ENCODE data around the gene SEMA3D.

SEMA3D gene

GRCh38 chr7:85052894-85053293 is 134.0 kb downstream of the SEMA3D start:
- H3K4me3 ChIP-seq (ENCODE audit: low read depth, low read length), result no peak overlapping the region
- no peak for DNase-seq (ENCODE audit: low read depth)

GRCh38 chr7:85052056-85052737 is 134.7 kb downstream of the SEMA3D start:
- H3K4me3 ChIP-seq (ENCODE audit: low read depth, low read length), result no peak overlapping the region
- DNase-seq (ENCODE audit: low read depth), result no peak

GRCh38 chr7:85046534-85046933 is 140.3 kb downstream of the SEMA3D start:
- DNase-seq (ENCODE audit: low read depth), result no peak
- H3K4me3 ChIP-seq (ENCODE audit: low read depth, low read length), result no peak overlapping the region

- DNase-seq (ENCODE audit: low read depth), result peak; percentile 21
- H3K4me3 ChIP-seq (ENCODE audit: low read depth, low read length), result no peak overlapping the region
Measured at GRCh38 chr7:85041605-85042216, 145.1 kb downstream of the SEMA3D start.

- H3K4me3 ChIP-seq (ENCODE audit: low read depth, low read length), result no peak overlapping the region
- DNase-seq (ENCODE audit: low read depth), result no peak
Measured at GRCh38 chr7:85039196-85039923, 147.5 kb downstream of the SEMA3D start.

- no peak for DNase-seq (ENCODE audit: low read depth)
- no peak overlapping the region for H3K4me3 ChIP-seq (ENCODE audit: low read depth, low read length)
Measured at GRCh38 chr7:85038466-85038865, 148.4 kb downstream of the SEMA3D start.

GRCh38 chr7:85033263-85033662 is 153.6 kb downstream of the SEMA3D start:
- no peak overlapping the region for H3K4me3 ChIP-seq (ENCODE audit: low read depth, low read length)
- DNase-seq (ENCODE audit: low read depth), result no peak

- H3K4me3 ChIP-seq (ENCODE audit: low read depth, low read length), result no peak overlapping the region
- no peak for DNase-seq (ENCODE audit: low read depth)
Measured at GRCh38 chr7:85031475-85031874, 155.4 kb downstream of the SEMA3D start.

- no peak for DNase-seq (ENCODE audit: low read depth)
- H3K4me3 ChIP-seq (ENCODE audit: low read depth, low read length), result no peak overlapping the region
Measured at GRCh38 chr7:85030893-85031292, 156.0 kb downstream of the SEMA3D start.

GRCh38 chr7:85025312-85025756 is 161.5 kb downstream of the SEMA3D start:
- DNase-seq (ENCODE audit: low read depth), result no peak
- H3K4me3 ChIP-seq (ENCODE audit: low read depth, low read length), result no peak overlapping the region

- no peak overlapping the region for H3K4me3 ChIP-seq (ENCODE audit: low read depth, low read length)
- no peak for DNase-seq (ENCODE audit: low read depth)
Measured at GRCh38 chr7:85023916-85024315, 162.9 kb downstream of the SEMA3D start.

- no peak overlapping the region for H3K4me3 ChIP-seq (ENCODE audit: low read depth, low read length)
- no peak for DNase-seq (ENCODE audit: low read depth)
Measured at GRCh38 chr7:85023066-85023712, 163.7 kb downstream of the SEMA3D start.

- DNase-seq (ENCODE audit: low read depth), result no peak
- no peak overlapping the region for H3K4me3 ChIP-seq (ENCODE audit: low read depth, low read length)
Measured at GRCh38 chr7:85022064-85022697, 164.7 kb downstream of the SEMA3D start.

- DNase-seq (ENCODE audit: low read depth), result no peak
- H3K4me3 ChIP-seq (ENCODE audit: low read depth, low read length), result no peak overlapping the region
Measured at GRCh38 chr7:85021101-85021704, 165.7 kb downstream of the SEMA3D start.

GRCh38 chr7:85019778-85020177 is 167.1 kb downstream of the SEMA3D start:
- DNase-seq (ENCODE audit: low read depth), result no peak
- no peak overlapping the region for H3K4me3 ChIP-seq (ENCODE audit: low read depth, low read length)

GRCh38 chr7:85019176-85019575 is 167.7 kb downstream of the SEMA3D start:
- H3K4me3 ChIP-seq (ENCODE audit: low read depth, low read length), result no peak overlapping the region
- DNase-seq (ENCODE audit: low read depth), result no peak

- no peak overlapping the region for H3K4me3 ChIP-seq (ENCODE audit: low read depth, low read length)
- DNase-seq (ENCODE audit: low read depth), result no peak
Measured at GRCh38 chr7:85018498-85018897, 168.4 kb downstream of the SEMA3D start.

- H3K4me3 ChIP-seq (ENCODE audit: low read depth, low read length), result no peak overlapping the region
- DNase-seq (ENCODE audit: low read depth), result no peak
Measured at GRCh38 chr7:85016286-85016685, 170.6 kb downstream of the SEMA3D start.

GRCh38 chr7:85014936-85015660 is 171.8 kb downstream of the SEMA3D start:
- no peak overlapping the region for H3K4me3 ChIP-seq (ENCODE audit: low read depth, low read length)
- no peak for DNase-seq (ENCODE audit: low read depth)

Measured in skeletal muscle cell (primary cell).